Thoracic aorta (tissue), 2 donors: Measurements from ENCODE around the gene RXFP2. TPM values are rescaled to one million over a fixed set of nuclear protein-coding genes. Genes with fewer than 3 reads are reported as not detected.

Experiments
- ATAC-seq: fragments of 150-250 bp; one replicate; pipeline ENCODE4 v1.8.0; 2017; ENCODE audit warnings: low read depth; ENCODE audit not compliant: insufficient number of reproducible peaks, low FRiP score
- DNase-seq: peaks from one replicate; pipeline ENCODE4 v3.0.0-alpha.2; 2020; ENCODE audit warnings: low spot score
- H3K27ac ChIP-seq, 2 donors: fragments of 200-600 bp; sonication (generic); 1 replicate in 1 of 2; 2 replicates in 1 of 2; pipeline ENCODE4 v1.5.1; 2016; ENCODE audit warnings: mild to moderate bottlenecking in 2 of 2, moderate library complexity in 2 of 2
- H3K27me3 ChIP-seq: fragments of 200-600 bp; sonication (generic); replicated peaks from 2 replicates; pipeline ENCODE4 v1.6.0; 2016; ENCODE audit warnings: mild to moderate bottlenecking; ENCODE audit not compliant: insufficient read depth
- H3K36me3 ChIP-seq: fragments of 200-600 bp; sonication (generic); one replicate; pipeline ENCODE4 v1.5.1; 2016
- H3K4me1 ChIP-seq, 2 donors: fragments of 200-600 bp; sonication (generic); 1 replicate in 1 of 2; 2 replicates in 1 of 2; pipeline versions ENCODE4 v1.5.1 to v1.6.0; 2016; ENCODE audit warnings: low read depth in 2 of 2, mild to moderate bottlenecking in 1 of 2; ENCODE audit not compliant: control insufficient read depth in 1 of 2
- H3K4me3 ChIP-seq: fragments of 200-600 bp; sonication (generic); 2 replicates; pipeline ENCODE4 v1.5.1; 2016; ENCODE audit warnings: mild to moderate bottlenecking
- H3K9me3 ChIP-seq: fragments of 200-600 bp; sonication (generic); 2 replicates; pipeline ENCODE4 v1.5.1; 2016
- total RNA-seq, 2 donors: library from RNA; depleted of rRNA; stranded (reverse); fragments of >200 nt; gene quantifications; one replicate each; pipeline versions ENCODE4 v1.1.0 to v1.2.3, GENCODE V29; 2016
- TF ChIP-seq, protein P1 (sequence below): fragments of 200-600 bp; sonication (generic); IDR thresholded peaks from one replicate; pipeline ENCODE4 v1.5.1; 2019; ENCODE audit warnings: antibody characterized with exemption

RXFP2 gene
- total RNA-seq, 2 donors from 2014 or later: 0.21 to 3.0 TPM

DNA sequence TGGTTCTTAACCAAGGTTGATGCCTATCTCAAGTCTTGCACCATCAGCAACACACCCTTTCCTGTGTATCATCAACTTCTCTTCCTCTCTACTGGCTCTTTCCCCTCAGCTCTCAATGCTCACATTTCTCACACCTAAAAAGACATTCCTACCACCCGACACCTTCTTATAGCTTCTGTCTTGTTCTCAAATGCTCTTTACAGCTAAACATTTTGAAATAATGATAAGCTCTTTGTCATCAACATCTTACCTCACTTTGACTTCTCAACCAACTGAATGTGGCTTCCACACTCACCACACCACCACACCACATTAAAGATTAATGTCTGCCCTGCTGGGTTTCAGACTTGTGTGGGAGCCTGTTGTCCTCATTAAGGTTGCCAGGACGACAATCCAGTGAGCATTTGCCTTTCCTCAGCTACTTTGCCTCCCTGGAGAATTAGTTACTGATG is 67.8 kb downstream of the RXFP2 start:
- ATAC-seq (no peak), DNase-seq (no peak)
- no peaks in the 10 kb centered on the region for H3K27me3 ChIP-seq
- no peak overlapping the region for H3K4me3 ChIP-seq
- no peak overlapping the region for H3K27ac ChIP-seq
- H3K36me3 ChIP-seq: no peaks in the 10 kb centered on the region
- peaks cover 2% of the 10 kb centered on the region for H3K9me3 ChIP-seq
- no peaks in the 10 kb centered on the region for H3K4me1 ChIP-seq
- TF ChIP-seq, protein P1, sequence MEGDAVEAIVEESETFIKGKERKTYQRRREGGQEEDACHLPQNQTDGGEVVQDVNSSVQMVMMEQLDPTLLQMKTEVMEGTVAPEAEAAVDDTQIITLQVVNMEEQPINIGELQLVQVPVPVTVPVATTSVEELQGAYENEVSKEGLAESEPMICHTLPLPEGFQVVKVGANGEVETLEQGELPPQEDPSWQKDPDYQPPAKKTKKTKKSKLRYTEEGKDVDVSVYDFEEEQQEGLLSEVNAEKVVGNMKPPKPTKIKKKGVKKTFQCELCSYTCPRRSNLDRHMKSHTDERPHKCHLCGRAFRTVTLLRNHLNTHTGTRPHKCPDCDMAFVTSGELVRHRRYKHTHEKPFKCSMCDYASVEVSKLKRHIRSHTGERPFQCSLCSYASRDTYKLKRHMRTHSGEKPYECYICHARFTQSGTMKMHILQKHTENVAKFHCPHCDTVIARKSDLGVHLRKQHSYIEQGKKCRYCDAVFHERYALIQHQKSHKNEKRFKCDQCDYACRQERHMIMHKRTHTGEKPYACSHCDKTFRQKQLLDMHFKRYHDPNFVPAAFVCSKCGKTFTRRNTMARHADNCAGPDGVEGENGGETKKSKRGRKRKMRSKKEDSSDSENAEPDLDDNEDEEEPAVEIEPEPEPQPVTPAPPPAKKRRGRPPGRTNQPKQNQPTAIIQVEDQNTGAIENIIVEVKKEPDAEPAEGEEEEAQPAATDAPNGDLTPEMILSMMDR: no peak

DNA sequence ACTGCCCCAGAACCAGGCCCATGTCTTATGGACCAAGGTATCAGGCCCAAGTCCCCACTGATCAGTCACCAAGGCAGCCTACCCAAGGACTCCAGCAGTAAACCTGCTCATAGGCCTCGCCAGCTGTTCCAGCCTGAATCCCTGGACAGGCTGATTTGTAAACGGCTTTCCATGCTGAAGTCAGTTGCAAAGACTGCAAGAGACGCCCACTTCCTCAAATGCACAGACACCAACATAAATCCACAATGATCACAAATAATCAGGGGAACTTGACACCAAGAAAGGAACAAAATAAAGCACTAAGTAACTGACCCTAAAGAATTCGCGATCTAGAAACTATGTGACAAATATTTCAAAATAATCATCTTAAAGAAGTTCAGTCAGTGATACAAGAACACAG is 75.2 kb downstream of the RXFP2 start:
- Histone ChIP-seq H3K9me3 (peaks cover 10% of the 10 kb centered on the region), H3K27me3 (no peaks in the 10 kb centered on the region), H3K36me3 (no peaks in the 10 kb centered on the region), H3K4me1 (no peaks in the 10 kb centered on the region), H3K27ac (no peak overlapping the region), H3K4me3 (no peak overlapping the region)
- TF ChIP-seq, protein P1: no peak
- DNase-seq (no peak), ATAC-seq (no peak)

DNA sequence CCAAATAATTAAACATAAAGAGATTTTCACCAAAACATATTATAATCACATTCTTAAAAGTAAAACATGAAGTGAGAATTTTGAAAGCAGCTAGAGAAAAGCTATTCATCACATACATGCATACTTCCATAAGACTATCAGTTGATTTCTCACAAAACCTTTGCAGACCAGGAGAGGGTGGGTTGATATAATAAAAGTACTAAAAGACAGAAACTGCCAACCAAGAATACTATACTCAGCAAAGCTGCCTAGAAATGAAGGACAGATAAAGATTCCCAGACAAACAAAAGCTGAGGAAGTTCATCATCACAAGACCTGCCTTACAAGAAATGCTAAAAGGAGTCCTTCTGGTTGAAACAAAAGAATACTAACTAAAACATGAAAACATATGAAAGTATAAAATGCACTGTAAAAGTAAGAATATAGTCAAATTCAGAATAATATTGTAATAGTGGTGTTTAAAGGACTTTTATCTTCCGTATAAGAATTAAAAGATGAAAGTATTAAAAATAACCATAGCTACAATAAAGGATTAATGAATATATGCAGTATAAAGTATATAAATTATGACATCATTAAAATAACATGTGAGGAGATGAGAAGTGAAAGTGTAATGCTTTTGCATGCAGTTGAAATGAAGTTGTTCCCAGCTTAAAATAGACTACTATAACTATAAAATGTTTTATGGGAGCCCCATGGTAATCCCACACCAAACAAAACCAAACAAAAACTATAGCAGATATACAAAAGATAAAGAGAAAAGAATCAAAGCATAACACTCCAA is 76.2 kb downstream of the RXFP2 start:
- Histone ChIP-seq H3K4me1 (no peaks in the 10 kb centered on the region), H3K27me3 (no peaks in the 10 kb centered on the region)
- DNase-seq: no peak

DNA sequence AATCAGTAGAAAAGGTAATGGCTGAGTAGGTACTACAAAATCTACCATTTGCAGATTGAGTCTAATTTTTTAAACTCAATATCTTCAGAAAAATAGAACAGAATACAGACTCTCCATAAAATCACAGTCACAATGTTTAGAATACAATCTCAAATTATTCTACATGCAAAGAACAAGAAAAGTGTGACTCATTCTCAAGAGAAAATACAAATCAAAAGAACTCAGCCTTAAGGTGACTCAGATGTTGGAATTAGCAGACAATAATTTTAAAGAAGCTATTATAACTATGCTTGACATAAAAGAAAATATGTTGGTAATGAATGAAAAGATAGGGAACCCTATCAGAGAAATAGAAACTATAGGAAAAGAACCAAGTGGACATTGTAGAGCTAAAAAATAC is 78.9 kb downstream of the RXFP2 start:
- Histone ChIP-seq H3K9me3 (peaks cover 7% of the 10 kb centered on the region), H3K4me1 (no peaks in the 10 kb centered on the region), H3K4me3 (no peak overlapping the region), H3K36me3 (no peaks in the 10 kb centered on the region), H3K27me3 (no peaks in the 10 kb centered on the region), H3K27ac (no peak overlapping the region)
- TF ChIP-seq, protein P1: no peak
- ATAC-seq (no peak), DNase-seq (no peak)

More for the DNA sequence above, 76.2 kb downstream of the RXFP2 start:
- Histone ChIP-seq H3K27ac (no peak overlapping the region), H3K4me3 (no peak overlapping the region), H3K9me3 (peaks cover 7% of the 10 kb centered on the region), H3K36me3 (no peaks in the 10 kb centered on the region)
- no peak for ATAC-seq
- TF ChIP-seq, protein P1: no peak

DNA sequence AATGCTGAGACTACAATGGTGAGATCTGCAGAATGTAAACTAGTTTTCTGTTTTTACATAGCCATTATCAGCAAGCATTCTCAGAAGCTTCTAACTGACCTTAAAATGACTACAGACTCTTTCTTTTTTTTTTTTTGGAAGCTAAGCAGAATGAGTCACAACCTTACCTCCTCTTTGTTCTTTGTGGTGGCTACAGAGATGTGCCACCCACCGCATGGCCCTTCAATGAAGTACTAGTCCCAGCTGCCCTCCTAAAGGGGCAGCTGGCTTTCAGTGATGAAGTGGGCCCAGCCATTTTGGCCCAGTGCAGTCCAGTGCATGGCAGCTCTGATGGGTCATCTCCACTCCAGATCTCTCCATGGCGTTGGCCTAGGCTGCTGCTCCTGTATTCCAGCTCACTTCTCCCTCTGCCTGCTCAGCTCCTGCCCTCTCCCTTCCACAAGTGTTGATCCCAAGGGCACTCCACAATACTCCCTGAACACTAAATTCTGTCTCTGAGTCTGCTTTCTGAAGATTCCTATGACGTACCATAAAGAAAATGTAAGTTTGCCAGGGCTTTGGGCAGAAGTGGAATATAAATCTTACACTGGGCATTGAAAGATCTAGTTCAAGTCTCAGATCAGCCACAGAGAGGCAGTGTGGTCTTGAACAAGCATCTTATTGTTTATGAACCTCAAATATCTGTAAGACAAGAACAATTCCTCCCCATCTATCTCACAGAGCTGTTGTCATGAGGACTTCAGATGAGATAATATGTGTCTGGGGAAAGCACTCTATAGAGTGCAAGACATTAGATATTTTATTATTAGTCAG is 85.6 kb downstream of the RXFP2 start:
- TF ChIP-seq, protein P1: peak; percentile 18
- H3K36me3 ChIP-seq: no peaks in the 10 kb centered on the region
- H3K27me3 ChIP-seq: no peaks in the 10 kb centered on the region
- no peak for DNase-seq
- no peak overlapping the region for H3K27ac ChIP-seq
- no peak overlapping the region for H3K4me3 ChIP-seq
- no peaks in the 10 kb centered on the region for H3K4me1 ChIP-seq
- no peaks in the 10 kb centered on the region for H3K9me3 ChIP-seq
- no peak for ATAC-seq
